SU-DHL-6 (cell line): ENCODE data around the gene MRPL57.

Experiments
- EZH2phosphoT487 ChIP-seq: fragments of 200-600 bp; sonication (generic), shearing (Covaris generic); conservative IDR thresholded peaks from 2 replicates; pipeline ENCODE4 v1.6.1; 2018; ENCODE audit warnings: mild to moderate bottlenecking, antibody characterized with exemption, low read length, moderate library complexity, mixed read lengths
- TF ChIP-seq, protein P1 (sequence below): fragments of 200-600 bp; sonication (generic); IDR thresholded peaks from one replicate; pipeline ENCODE4 v1.5.1; 2017; ENCODE audit warnings: antibody characterized with exemption, mild to moderate bottlenecking, low read length, moderate library complexity; ENCODE audit not compliant: insufficient read depth, poor library complexity, severe bottlenecking

DNA sequence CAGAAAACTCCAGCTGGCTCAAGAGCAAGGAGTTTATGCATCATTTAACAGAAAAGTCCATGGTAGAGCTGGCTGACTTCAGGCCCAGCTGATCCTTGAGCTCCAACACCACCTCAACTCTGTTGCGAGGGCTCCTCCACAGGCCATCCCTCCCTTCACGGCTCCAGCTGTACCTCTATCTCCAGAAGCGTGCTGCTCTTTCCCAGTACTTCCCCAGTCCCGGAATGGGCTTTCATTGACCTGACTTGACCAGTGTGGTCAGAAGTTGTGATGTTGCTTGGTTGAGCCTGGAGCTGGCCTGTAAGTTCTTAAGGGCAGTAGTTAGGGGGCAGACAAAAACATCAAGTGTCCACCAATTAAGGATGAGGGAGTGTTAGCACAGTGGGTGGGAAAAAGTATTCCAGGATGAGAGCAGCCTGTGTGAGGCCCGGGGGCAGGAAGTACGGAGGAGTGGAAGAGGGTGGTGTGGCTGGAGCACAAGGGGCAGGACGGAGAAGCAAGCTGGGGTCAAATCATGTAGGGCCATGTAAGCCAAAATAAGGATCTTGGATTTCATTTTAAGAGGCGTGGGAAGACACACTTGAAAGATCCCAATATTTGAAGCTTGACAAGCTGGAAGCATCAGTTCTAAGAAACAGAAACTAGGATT is 24.1 kb upstream of the MRPL57 start:
- TF ChIP-seq, protein P1, sequence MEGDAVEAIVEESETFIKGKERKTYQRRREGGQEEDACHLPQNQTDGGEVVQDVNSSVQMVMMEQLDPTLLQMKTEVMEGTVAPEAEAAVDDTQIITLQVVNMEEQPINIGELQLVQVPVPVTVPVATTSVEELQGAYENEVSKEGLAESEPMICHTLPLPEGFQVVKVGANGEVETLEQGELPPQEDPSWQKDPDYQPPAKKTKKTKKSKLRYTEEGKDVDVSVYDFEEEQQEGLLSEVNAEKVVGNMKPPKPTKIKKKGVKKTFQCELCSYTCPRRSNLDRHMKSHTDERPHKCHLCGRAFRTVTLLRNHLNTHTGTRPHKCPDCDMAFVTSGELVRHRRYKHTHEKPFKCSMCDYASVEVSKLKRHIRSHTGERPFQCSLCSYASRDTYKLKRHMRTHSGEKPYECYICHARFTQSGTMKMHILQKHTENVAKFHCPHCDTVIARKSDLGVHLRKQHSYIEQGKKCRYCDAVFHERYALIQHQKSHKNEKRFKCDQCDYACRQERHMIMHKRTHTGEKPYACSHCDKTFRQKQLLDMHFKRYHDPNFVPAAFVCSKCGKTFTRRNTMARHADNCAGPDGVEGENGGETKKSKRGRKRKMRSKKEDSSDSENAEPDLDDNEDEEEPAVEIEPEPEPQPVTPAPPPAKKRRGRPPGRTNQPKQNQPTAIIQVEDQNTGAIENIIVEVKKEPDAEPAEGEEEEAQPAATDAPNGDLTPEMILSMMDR, result no peak
- no peak for TF ChIP-seq EZH2phosphoT487
